B cell (primary cell): ENCODE measurements around the gene HAP1. TPM values are rescaled to one million over a fixed set of nuclear protein-coding genes. Genes with fewer than 3 reads are reported as not detected.

Experiments
- ATAC-seq: fragments of 200-7000 bp; cut with Tn5 transposase; one replicate; pipeline ENCODE4 v1.10.0; 2021; ENCODE audit warnings: low read depth, mild to moderate bottlenecking, moderate number of reproducible peaks, moderate library complexity
- CTCF ChIA-PET: fragments of 350-600 bp; sonication (Branson Sonifier 250); formaldehyde crosslinking; loops from one replicate; lab custom pipeline; 2021; ENCODE audit warnings: antibody characterized with exemption, inconsistent platforms; lab: Charles Lee
- POLR2A ChIA-PET: fragments of 350-600 bp; sonication (Branson Sonifier 250); formaldehyde crosslinking; loops from one replicate; lab custom pipeline; 2021; ENCODE audit warnings: antibody characterized with exemption; lab: Charles Lee
- DNase-seq: peaks from one replicate; pipeline ENCODE4 v3.0.0; 2013
- H2AFZ ChIP-seq: 2 replicates; pipeline ENCODE4 v1.6.1; 2012; ENCODE audit warnings: mild to moderate bottlenecking, low read depth, low read length; ENCODE audit not compliant: insufficient read depth, poor library complexity, severe bottlenecking
- H3K27ac ChIP-seq, 2 donors: 1 replicate in 1 of 2; 2 replicates in 1 of 2; pipeline ENCODE4 v1.5.1; 2012 to 2013; ENCODE audit warnings: low read length in 2 of 2, mild to moderate bottlenecking in 2 of 2, moderate library complexity in 1 of 2
- H3K27me3 ChIP-seq, 4 experiments: fragments of 200-600 bp in 1 of 4; sonication (generic) in 1 of 4; replicated peaks in 1 of 4; 1 replicate in 2 of 4; 2 replicates in 2 of 4; pipeline versions ENCODE4 v1.6.1 to v1.7.0; 2013 to 2016; ENCODE audit warnings: low read length in 3 of 4, mild to moderate bottlenecking in 2 of 4, mixed read lengths in 1 of 4, moderate library complexity in 1 of 4; ENCODE audit not compliant: insufficient read depth in 4 of 4, control insufficient read depth in 3 of 4; ENCODE audit errors: control extremely low read depth in 1 of 4
- H3K36me3 ChIP-seq, 2 experiments: replicated peaks in 1 of 2; 1 replicate in 1 of 2; 2 replicates in 1 of 2; pipeline versions ENCODE4 v1.6.1 to v1.7.1; 2013; ENCODE audit warnings: low read length in 1 of 2; ENCODE audit not compliant: insufficient read depth in 2 of 2, control insufficient read depth in 1 of 2; ENCODE audit errors: control extremely low read depth in 1 of 2, extremely low read depth in 1 of 2
- H3K4me1 ChIP-seq, 2 donors: fragments of 200-600 bp in 1 of 2; sonication (generic) in 1 of 2; 1 replicate in 1 of 2; 2 replicates in 1 of 2; pipeline versions ENCODE4 v1.5.1 to v1.6.1; 2013 to 2017; ENCODE audit warnings: low read length in 2 of 2; ENCODE audit not compliant: control insufficient read depth in 2 of 2, insufficient read depth in 2 of 2
- H3K4me2 ChIP-seq: replicated peaks from 2 replicates; pipeline ENCODE3; 2012; ENCODE audit warnings: mild to moderate bottlenecking, low read depth, low read length; ENCODE audit not compliant: poor library complexity, severe bottlenecking
- H3K4me3 ChIP-seq, 5 experiments: fragments of 200-600 bp in 1 of 5; sonication (generic) in 1 of 5; 1 replicate in 3 of 5; 2 replicates in 2 of 5; pipeline versions ENCODE4 v1.5.1 to v1.7.0; 2011 to 2016; ENCODE audit warnings: low read length in 4 of 5, mild to moderate bottlenecking in 4 of 5, low read depth in 2 of 5, control low read depth in 1 of 5, moderate library complexity in 1 of 5; ENCODE audit not compliant: insufficient read depth in 1 of 5; ENCODE audit errors: control extremely low read depth in 1 of 5, extremely low read depth in 1 of 5
- H3K79me2 ChIP-seq: fragments of 200-600 bp; sonication (generic); one replicate; pipeline ENCODE4 v1.6.0; 2016; ENCODE audit warnings: low read length; ENCODE audit not compliant: control insufficient read depth, insufficient read depth
- H3K9ac ChIP-seq: fragments of 200-600 bp; sonication (generic); 2 replicates; pipeline ENCODE4 v1.6.1; 2017; ENCODE audit warnings: mild to moderate bottlenecking, low read length, moderate library complexity
- H3K9me3 ChIP-seq, 3 donors: one replicate each; pipeline versions ENCODE4 v1.6.1 to v1.7.1; 2013; ENCODE audit warnings: low read length in 2 of 3; ENCODE audit not compliant: control insufficient read depth in 2 of 3, insufficient read depth in 1 of 3; ENCODE audit errors: control extremely low read depth in 1 of 3
- H4K20me1 ChIP-seq: 2 replicates; pipeline ENCODE4 v1.6.0; 2012; ENCODE audit warnings: mild to moderate bottlenecking, low read length; ENCODE audit not compliant: insufficient read depth, control insufficient read depth, poor library complexity, severe bottlenecking
- H3K27ac Mint-ChIP-seq: one replicate; pipeline ENCODE4 v1.8.0; 2021; ENCODE audit warnings: mixed read lengths
- H3K27me3 Mint-ChIP-seq: one replicate; pipeline ENCODE4 v1.8.0; 2021; ENCODE audit warnings: mixed read lengths
- H3K4me1 Mint-ChIP-seq: one replicate; pipeline ENCODE4 v1.8.0; 2021; ENCODE audit warnings: mixed read lengths
- H3K4me3 Mint-ChIP-seq: one replicate; pipeline ENCODE4 v1.8.0; 2021; ENCODE audit warnings: mixed read lengths
- H3K9me3 Mint-ChIP-seq: one replicate; pipeline ENCODE4 v1.8.0; 2022; ENCODE audit warnings: mixed read lengths; ENCODE audit not compliant: insufficient read depth
- CTCF ChIP-seq: fragments of 200-600 bp; IDR thresholded peaks from one replicate; pipeline ENCODE4 v1.8.0; 2022; ENCODE audit warnings: antibody characterized with exemption, mild to moderate bottlenecking
- EZH2 ChIP-seq: IDR thresholded peaks from 2 replicates; pipeline ENCODE4 v1.6.1; 2012; ENCODE audit warnings: borderline replicate concordance, low read depth, mild to moderate bottlenecking, moderate library complexity, low read length; ENCODE audit not compliant: insufficient read depth, poor library complexity, severe bottlenecking
- WGBS: methylation state at CpG from one replicate; pipeline ENCODE4 v1.1.5; 2013; ENCODE audit warnings: missing lambda C conversion rate; ENCODE audit not compliant: insufficient coverage; 5-methylcytosine and 5-hydroxymethylcytosine counted together
- intact Hi-C: fragments of 100-400 bp; cut with micrococcal nuclease; formaldehyde crosslinking; loops from one replicate; pipeline ENCODE4 v1.10.0; 2022
- polyA plus RNA-seq: library from polyadenylated mRNA; depleted of rRNA; stranded (reverse); fragments of >200 nt; gene quantifications from 2 replicates; pipeline ENCODE4 v1.2.3, GENCODE V29; 2012
- total RNA-seq, 2 donors: library from RNA; stranded (reverse); fragments of 120-200 nt in 1 of 2; gene quantifications; 1 replicate in 1 of 2; 2 replicates in 1 of 2; pipeline versions ENCODE4 v1.2.3 to v1.2.4, GENCODE V29; 2013 to 2022

The HAP1 gene
- total and polyA plus RNA-seq, 2 donors (not counting 1 experiment from before 2014, with no cell fraction given) = 0.03 to 0.37 TPM

GRCh38 chr17:41679740-41680425, 54.6 kb downstream of the HAP1 start:
- CTCF ChIA-PET = interaction anchor here (1.7 to 6.8 kb wide), 7 partner anchors 10 to 31 kb away, joined by 9 to 107 read pairs (median 14); partner anchors contain the start of gene EIF1
- Histone ChIP-seq H3K79me2 (peaks cover 7% of the 10 kb centered on the region), H3K9ac (no peak overlapping the region), H3K27ac (no peak overlapping the region), H3K27me3 (no peaks in the 10 kb centered on the region), H3K36me3 (no peaks in the 10 kb centered on the region), H2AFZ (no peak overlapping the region), H3K4me3 (no peak overlapping the region), H4K20me1 (no peaks in the 10 kb centered on the region), H3K4me1 (peaks cover 44 to 47% of the 10 kb centered on the region in 2 donors), H3K9me3 (peaks cover 0 to 12% (median 3%) of the 10 kb centered on the region in 3 donors), H3K4me2 (no peak overlapping the region)
- no peak overlapping the region for H3K4me3 Mint-ChIP-seq
- H3K4me1 Mint-ChIP-seq = peaks cover 35% of the 10 kb centered on the region
- H3K27me3 Mint-ChIP-seq = no peaks in the 10 kb centered on the region
- H3K9me3 Mint-ChIP-seq = no peaks in the 10 kb centered on the region
- H3K27ac Mint-ChIP-seq = no peak overlapping the region
- no peak for DNase-seq
- TF ChIP-seq EZH2 (no peak), CTCF (no peak)
- intact Hi-C loops = loop anchor here (1.0 kb wide), 1 partner anchor 8 kb away; the partner anchor contains the start of gene EIF1
- 95% methylated on average over 2 of the region's 5 CpGs for WGBS
- no peak for ATAC-seq
- POLR2A ChIA-PET = interaction anchor here (0.7 to 6.7 kb wide), 5 partner anchors 10 to 1243 kb away, joined by 3 to 122 read pairs (median 9); partner anchors contain the start of gene EIF1
